ENCODE measurements around the gene IMMP2L. TPM values are rescaled to one million over a fixed set of nuclear protein-coding genes. Genes with fewer than 3 reads are reported as not detected.

IMMP2L gene
- total RNA-seq, 1 experiment from 2014 or later: 13.6 TPM

DNA sequence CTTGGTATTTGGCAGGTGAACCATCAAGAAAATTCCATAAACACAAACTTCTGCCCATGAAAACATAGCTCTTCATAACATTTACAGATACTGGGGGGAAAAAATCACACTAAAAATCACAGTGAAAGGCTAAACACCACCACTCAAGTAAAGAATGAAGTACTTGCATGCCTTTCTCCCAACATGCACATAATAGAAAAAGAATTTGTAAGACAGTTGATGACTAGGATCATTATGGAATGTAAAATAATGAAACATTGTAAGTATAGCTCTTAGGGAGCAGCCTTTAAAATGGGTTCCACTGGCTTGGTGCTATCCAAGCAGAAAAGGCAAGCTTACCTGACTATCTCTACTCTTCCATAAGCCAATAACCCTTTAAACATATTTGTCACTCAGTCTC, 771.3 kb downstream of the IMMP2L start:
- TF ChIP-seq GABPB1 (CRISPR knock-in tag; IDR thresholded peaks at IDR 0.05): no peak
- TF ChIP-seq ZNF416 (CRISPR knock-in tag; IDR thresholded peaks at IDR 0.05): no peak
- CTCF ChIA-PET: no interaction called here
- no peaks in the 10 kb centered on the region for H3K9me3 Mint-ChIP-seq
- H3K27ac Mint-ChIP-seq: no peak overlapping the region
- DNase-seq (ENCODE audit: low spot score): no peak
- no peaks in the 10 kb centered on the region for H3K27me3 Mint-ChIP-seq (ENCODE audit: low read depth)
- POLR2A ChIA-PET: no interaction called here
- H3K4me1 Mint-ChIP-seq: no peaks in the 10 kb centered on the region
- no peaks in the 10 kb centered on the region for H3K36me3 Mint-ChIP-seq
- no peak overlapping the region for H3K4me3 Mint-ChIP-seq
- no peak for ATAC-seq

- no peak overlapping the region for H3K4me3 Mint-ChIP-seq
- TF ChIP-seq ZBTB21 (CRISPR knock-in tag; IDR thresholded peaks at IDR 0.05; ENCODE audit: borderline replicate concordance): no peak
- no peak for TF ChIP-seq JUN (CRISPR knock-in tag; IDR thresholded peaks at IDR 0.05)
- TF ChIP-seq RORB (CRISPR knock-in tag; IDR thresholded peaks at IDR 0.05): no peak
- TF ChIP-seq, protein P1, sequence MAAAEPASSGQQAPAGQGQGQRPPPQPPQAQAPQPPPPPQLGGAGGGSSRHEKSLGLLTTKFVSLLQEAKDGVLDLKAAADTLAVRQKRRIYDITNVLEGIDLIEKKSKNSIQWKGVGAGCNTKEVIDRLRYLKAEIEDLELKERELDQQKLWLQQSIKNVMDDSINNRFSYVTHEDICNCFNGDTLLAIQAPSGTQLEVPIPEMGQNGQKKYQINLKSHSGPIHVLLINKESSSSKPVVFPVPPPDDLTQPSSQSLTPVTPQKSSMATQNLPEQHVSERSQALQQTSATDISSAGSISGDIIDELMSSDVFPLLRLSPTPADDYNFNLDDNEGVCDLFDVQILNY (CRISPR knock-in tag; IDR thresholded peaks at IDR 0.05): no peak
- no peak for TF ChIP-seq ATF6 (CRISPR knock-in tag; IDR thresholded peaks at IDR 0.05)
- POLR2A ChIA-PET: no interaction called here
Measured at GRCh38 chr7:110786328-110786965, 775.8 kb downstream of the IMMP2L start.

GRCh38 chr7:110784749-110785148, 777.5 kb downstream of the IMMP2L start:
- Mint-ChIP-seq H3K36me3 (no peaks in the 10 kb centered on the region), H3K4me1 (peaks cover 8% of the 10 kb centered on the region; the same call in 1 of the 2 replicates), H3K27me3 (ENCODE audit: low read depth) (no peaks in the 10 kb centered on the region), H3K4me3 (no peak overlapping the region), H3K9me3 (no peaks in the 10 kb centered on the region), H3K27ac (no peak overlapping the region)
- ATAC-seq (no peak), DNase-seq (ENCODE audit: low spot score) (no peak)
- CTCF ChIA-PET: no interaction called here
- TF ChIP-seq NFATC4 (CRISPR knock-in tag; IDR thresholded peaks at IDR 0.05) (no peak), ZSCAN18 (CRISPR knock-in tag; IDR thresholded peaks at IDR 0.05) (no peak), GRHL2 (CRISPR knock-in tag; IDR thresholded peaks at IDR 0.05; ENCODE audit: insufficient replicate concordance, severe bottlenecking) (no peak), NR3C1 (CRISPR knock-in tag; conservative IDR thresholded peaks at IDR 0.05; ENCODE audit: low read depth) (no peak), E2F1 (CRISPR knock-in tag; IDR thresholded peaks at IDR 0.05) (no peak), GABPB1 (CRISPR knock-in tag; IDR thresholded peaks at IDR 0.05) (no peak), OVOL2 (CRISPR knock-in tag; IDR thresholded peaks at IDR 0.05; ENCODE audit: borderline replicate concordance) (no peak), ZNF416 (CRISPR knock-in tag; IDR thresholded peaks at IDR 0.05) (no peak), SMAD4 (CRISPR knock-in tag; IDR thresholded peaks at IDR 0.05) (no peak), NR2C2 (CRISPR knock-in tag; IDR thresholded peaks at IDR 0.05) (no peak), HMGA2 (CRISPR knock-in tag; IDR thresholded peaks at IDR 0.05) (no peak), ZNF263 (CRISPR knock-in tag; IDR thresholded peaks at IDR 0.05; ENCODE audit: low read depth) (no peak), MYBL2 (CRISPR knock-in tag; IDR thresholded peaks at IDR 0.05) (no peak)
- TF ChIP-seq, protein P2, sequence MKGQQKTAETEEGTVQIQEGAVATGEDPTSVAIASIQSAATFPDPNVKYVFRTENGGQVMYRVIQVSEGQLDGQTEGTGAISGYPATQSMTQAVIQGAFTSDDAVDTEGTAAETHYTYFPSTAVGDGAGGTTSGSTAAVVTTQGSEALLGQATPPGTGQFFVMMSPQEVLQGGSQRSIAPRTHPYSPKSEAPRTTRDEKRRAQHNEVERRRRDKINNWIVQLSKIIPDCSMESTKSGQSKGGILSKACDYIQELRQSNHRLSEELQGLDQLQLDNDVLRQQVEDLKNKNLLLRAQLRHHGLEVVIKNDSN (CRISPR knock-in tag; IDR thresholded peaks at IDR 0.05): no peak
- TF ChIP-seq, protein P3, sequence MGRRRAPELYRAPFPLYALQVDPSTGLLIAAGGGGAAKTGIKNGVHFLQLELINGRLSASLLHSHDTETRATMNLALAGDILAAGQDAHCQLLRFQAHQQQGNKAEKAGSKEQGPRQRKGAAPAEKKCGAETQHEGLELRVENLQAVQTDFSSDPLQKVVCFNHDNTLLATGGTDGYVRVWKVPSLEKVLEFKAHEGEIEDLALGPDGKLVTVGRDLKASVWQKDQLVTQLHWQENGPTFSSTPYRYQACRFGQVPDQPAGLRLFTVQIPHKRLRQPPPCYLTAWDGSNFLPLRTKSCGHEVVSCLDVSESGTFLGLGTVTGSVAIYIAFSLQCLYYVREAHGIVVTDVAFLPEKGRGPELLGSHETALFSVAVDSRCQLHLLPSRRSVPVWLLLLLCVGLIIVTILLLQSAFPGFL (CRISPR knock-in tag; IDR thresholded peaks at IDR 0.05; ENCODE audit: borderline replicate concordance): no peak
- TF ChIP-seq, protein P4, sequence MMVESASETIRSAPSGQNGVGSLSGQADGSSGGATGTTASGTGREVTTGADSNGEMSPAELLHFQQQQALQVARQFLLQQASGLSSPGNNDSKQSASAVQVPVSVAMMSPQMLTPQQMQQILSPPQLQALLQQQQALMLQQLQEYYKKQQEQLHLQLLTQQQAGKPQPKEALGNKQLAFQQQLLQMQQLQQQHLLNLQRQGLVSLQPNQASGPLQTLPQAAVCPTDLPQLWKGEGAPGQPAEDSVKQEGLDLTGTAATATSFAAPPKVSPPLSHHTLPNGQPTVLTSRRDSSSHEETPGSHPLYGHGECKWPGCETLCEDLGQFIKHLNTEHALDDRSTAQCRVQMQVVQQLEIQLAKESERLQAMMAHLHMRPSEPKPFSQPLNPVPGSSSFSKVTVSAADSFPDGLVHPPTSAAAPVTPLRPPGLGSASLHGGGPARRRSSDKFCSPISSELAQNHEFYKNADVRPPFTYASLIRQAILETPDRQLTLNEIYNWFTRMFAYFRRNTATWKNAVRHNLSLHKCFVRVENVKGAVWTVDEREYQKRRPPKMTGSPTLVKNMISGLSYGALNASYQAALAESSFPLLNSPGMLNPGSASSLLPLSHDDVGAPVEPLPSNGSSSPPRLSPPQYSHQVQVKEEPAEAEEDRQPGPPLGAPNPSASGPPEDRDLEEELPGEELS (CRISPR knock-in tag; IDR thresholded peaks at IDR 0.05): no peak
- POLR2A ChIA-PET: no interaction called here

More at GRCh38 chr7:110786328-110786965, 775.8 kb downstream of the IMMP2L start:
- H3K36me3 Mint-ChIP-seq: no peaks in the 10 kb centered on the region
- no peak for ATAC-seq
- CTCF ChIA-PET: no interaction called here
- no peaks in the 10 kb centered on the region for H3K4me1 Mint-ChIP-seq
- DNase-seq (ENCODE audit: low spot score): no peak
- H3K27me3 Mint-ChIP-seq (ENCODE audit: low read depth): no peaks in the 10 kb centered on the region
- H3K27ac Mint-ChIP-seq: no peak overlapping the region
- H3K9me3 Mint-ChIP-seq: no peaks in the 10 kb centered on the region

Data from WTC11 (cell line).